Osteoblast (primary cell): ENCODE results near the gene LAMTOR4. TPM values are rescaled to one million over a fixed set of nuclear protein-coding genes. Genes with fewer than 3 reads are reported as not detected.

Source experiments
- DNase-seq: peaks from one replicate; pipeline ENCODE4 v3.0.0; 2011; ENCODE audit warnings: low spot score, mixed read lengths; ENCODE audit not compliant: insufficient read length; ENCODE audit errors: missing footprints
- H2AFZ ChIP-seq: 2 replicates; pipeline ENCODE4 v1.6.0; 2011; ENCODE audit warnings: mild to moderate bottlenecking, low read length
- H3K27ac ChIP-seq: 2 replicates; pipeline ENCODE4 v1.5.1; 2011; ENCODE audit warnings: mild to moderate bottlenecking, low read depth, low read length, moderate library complexity
- H3K27me3 ChIP-seq: 2 replicates; pipeline ENCODE4 v1.6.0; 2012; ENCODE audit warnings: mild to moderate bottlenecking, control low read depth, inconsistent platforms, low read length, moderate library complexity; ENCODE audit not compliant: insufficient read depth
- H3K36me3 ChIP-seq: 2 replicates; pipeline ENCODE4 v1.5.1; 2011; ENCODE audit warnings: mild to moderate bottlenecking, low read length, control low read depth, moderate library complexity; ENCODE audit not compliant: insufficient read depth
- H3K4me1 ChIP-seq: 2 replicates; pipeline ENCODE4 v1.5.1; 2011; ENCODE audit warnings: mild to moderate bottlenecking, low read length, control low read depth, moderate library complexity; ENCODE audit not compliant: insufficient read depth
- H3K4me2 ChIP-seq: 2 replicates; pipeline ENCODE4 v1.6.0; 2011; ENCODE audit warnings: mild to moderate bottlenecking, low read length; ENCODE audit not compliant: insufficient read depth
- H3K4me3 ChIP-seq: fragments of 200-600 bp; sonication (generic); 3 replicates; pipeline ENCODE4 v1.5.1; 2012; ENCODE audit warnings: mild to moderate bottlenecking, low read length, inconsistent platforms; ENCODE audit not compliant: insufficient read depth
- H3K79me2 ChIP-seq: 2 replicates; pipeline ENCODE4 v1.6.0; 2012; ENCODE audit warnings: mild to moderate bottlenecking, low read length, control low read depth, inconsistent platforms; ENCODE audit not compliant: insufficient read depth
- H3K9me3 ChIP-seq: 2 replicates; pipeline ENCODE4 v1.5.1; 2011; ENCODE audit warnings: low read depth, low read length, control low read depth
- H4K20me1 ChIP-seq: 2 replicates; pipeline ENCODE4 v1.6.0; 2012; ENCODE audit warnings: mild to moderate bottlenecking, low read length, control low read depth; ENCODE audit not compliant: insufficient read depth
- CTCF ChIP-seq: IDR thresholded peaks from 2 replicates; pipeline ENCODE4 v1.5.1; 2011; ENCODE audit warnings: mild to moderate bottlenecking, low read depth, low read length, moderate library complexity; ENCODE audit errors: extremely low read depth
- total RNA-seq: library from RNA; depleted of rRNA; stranded (reverse); fragments of >200 nt; gene quantifications from 2 replicates; pipeline ENCODE4 v1.2.3, GENCODE V29; 2012

LAMTOR4 gene
- total RNA-seq, 1 donor, result 63.7 TPM

DNA sequence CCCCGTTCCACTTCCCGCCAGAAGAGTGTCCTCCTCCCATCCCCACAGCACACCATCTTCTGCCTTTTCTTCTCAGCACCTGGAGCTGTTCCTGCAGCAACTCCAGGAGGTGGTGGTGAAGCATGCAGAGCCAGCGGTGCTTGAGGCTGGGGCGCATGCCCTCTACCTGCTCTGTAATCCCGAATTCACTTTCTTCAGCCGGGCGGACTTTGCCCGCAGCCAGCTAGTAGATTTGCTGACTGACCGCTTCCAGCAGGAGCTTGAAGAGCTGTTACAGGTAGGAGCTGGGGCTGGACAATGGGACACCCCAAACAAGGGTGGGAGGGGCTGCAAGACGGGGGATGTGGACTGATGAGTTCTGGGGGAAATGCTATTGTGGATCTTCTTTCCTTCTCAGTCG is 52.0 kb downstream of the LAMTOR4 start:
- no peak overlapping the region for H3K4me2 ChIP-seq
- no peak for TF ChIP-seq CTCF

More for the DNA sequence above, 52.0 kb downstream of the LAMTOR4 start:
- Histone ChIP-seq H4K20me1 (no peaks in the 10 kb centered on the region), H3K27ac (no peak overlapping the region), H3K36me3 (no peaks in the 10 kb centered on the region), H2AFZ (no peak overlapping the region), H3K4me3 (no peak overlapping the region), H3K9me3 (no peaks in the 10 kb centered on the region), H3K4me1 (no peaks in the 10 kb centered on the region), H3K79me2 (no peaks in the 10 kb centered on the region), H3K27me3 (peaks cover 19% of the 10 kb centered on the region)
- no peak for DNase-seq

Other genes starting within 250 kb of the LAMTOR4 start
- 26.4 and 29.5 TPM in 2 replicates for gene TRIM4, start 229.4 kb upstream of the LAMTOR4 start, total RNA-seq
- not detected in 2 replicates for gene GJC3, start 219.3 kb upstream of the LAMTOR4 start, total RNA-seq
- not detected in 2 replicates for gene AZGP1, start 172.9 kb upstream of the LAMTOR4 start, total RNA-seq
- gene ZKSCAN1, start 133.3 kb upstream of the LAMTOR4 start, total RNA-seq, result 46.0 and 46.3 TPM in 2 replicates
- 9.8 and 10.9 TPM in 2 replicates for gene ZSCAN21, start 99.1 kb upstream of the LAMTOR4 start, total RNA-seq
- 30.4 and 33.9 TPM in 2 replicates for gene ZNF3, start 67.2 kb upstream of the LAMTOR4 start, total RNA-seq
- 42.4 and 45.6 TPM in 2 replicates for gene COPS6, start 59.9 kb upstream of the LAMTOR4 start, total RNA-seq
- gene MCM7, start 47.5 kb upstream of the LAMTOR4 start, total RNA-seq, result 28.6 and 31.2 TPM in 2 replicates
- gene AP4M1, start 47.3 kb upstream of the LAMTOR4 start, total RNA-seq, result 19.5 and 20.0 TPM in 2 replicates
- gene TAF6, start 29.6 kb upstream of the LAMTOR4 start, total RNA-seq, result 33.3 and 36.2 TPM in 2 replicates
- 24.2 and 25.0 TPM in 2 replicates for gene CNPY4, start 29.3 kb upstream of the LAMTOR4 start, total RNA-seq
- gene MBLAC1, start 22.0 kb upstream of the LAMTOR4 start, total RNA-seq, result 2.2 and 2.7 TPM in 2 replicates
- gene TRAPPC14, start 9.8 kb downstream of the LAMTOR4 start, total RNA-seq, result 7.1 and 8.0 TPM in 2 replicates
- gene GAL3ST4, start 19.7 kb downstream of the LAMTOR4 start, total RNA-seq, result 1.1 and 2.7 TPM in 2 replicates
- 1.4 and 1.8 TPM in 2 replicates for gene GPC2, start 28.5 kb downstream of the LAMTOR4 start, total RNA-seq
- 0.59 and 1.4 TPM in 2 replicates for gene STAG3, start 29.0 kb downstream of the LAMTOR4 start, total RNA-seq
- not detected in 2 replicates for gene PVRIG, start 71.0 kb downstream of the LAMTOR4 start, total RNA-seq
- under 0.01 TPM in 1 of 2 replicates, not detected in the other for gene SPDYE3, start 158.8 kb downstream of the LAMTOR4 start, total RNA-seq
- gene PILRB, start 209.2 kb downstream of the LAMTOR4 start, total RNA-seq, result 10.9 and 14.8 TPM in 2 replicates
- 0.36 and 0.59 TPM in 2 replicates for gene PILRA, start 224.6 kb downstream of the LAMTOR4 start, total RNA-seq